ENCODE measurements around the gene OR9Q2.
"Not testable (repeated sequence)": the region's sequence is repeated elsewhere in the genome, so short reads cannot be mapped to it uniquely, and the experiment has no call there.

The OR9Q2 gene

DNA sequence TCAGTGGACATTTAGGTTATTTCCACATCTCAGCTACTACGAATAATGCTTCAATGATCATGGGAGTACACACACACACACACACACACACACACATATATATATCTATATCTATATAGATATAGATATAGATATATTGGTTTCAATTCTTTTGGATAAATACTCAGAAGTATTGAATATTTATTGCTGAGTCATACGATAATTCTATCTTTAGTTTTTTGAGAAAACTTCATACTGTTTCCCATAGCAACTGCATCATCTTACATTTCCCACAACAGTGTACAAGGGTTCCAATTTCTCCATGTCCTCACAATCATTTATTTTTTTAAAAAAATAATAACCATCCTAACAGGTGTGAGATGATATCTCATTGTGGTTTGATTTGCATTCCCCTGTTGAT lies 7.1 kb downstream of the OR9Q2 start:
- Histone ChIP-seq H3K4me3 (IDR thresholded peaks at IDR 0.05; ENCODE audit: insufficient read depth, low read depth, low read length) (no peak overlapping the region), H3K27ac (no peak overlapping the region), H3K79me2 (ENCODE audit: insufficient read depth, low read depth) (no peaks in the 10 kb centered on the region), H2AFZ (ENCODE audit: low read depth) (no peak overlapping the region), H3K27me3 (ENCODE audit: insufficient read depth, low read depth) (no peaks in the 10 kb centered on the region), H3K4me2 (no peak overlapping the region), H4K20me1 (ENCODE audit: insufficient read depth) (no peaks in the 10 kb centered on the region), H3K4me1 (ENCODE audit: low read depth, poor library complexity, severe bottlenecking) (no peaks in the 10 kb centered on the region), H3K9ac (no peak overlapping the region), H3K36me3 (ENCODE audit: insufficient read depth) (no peaks in the 10 kb centered on the region)
- TF ChIP-seq, protein P1, sequence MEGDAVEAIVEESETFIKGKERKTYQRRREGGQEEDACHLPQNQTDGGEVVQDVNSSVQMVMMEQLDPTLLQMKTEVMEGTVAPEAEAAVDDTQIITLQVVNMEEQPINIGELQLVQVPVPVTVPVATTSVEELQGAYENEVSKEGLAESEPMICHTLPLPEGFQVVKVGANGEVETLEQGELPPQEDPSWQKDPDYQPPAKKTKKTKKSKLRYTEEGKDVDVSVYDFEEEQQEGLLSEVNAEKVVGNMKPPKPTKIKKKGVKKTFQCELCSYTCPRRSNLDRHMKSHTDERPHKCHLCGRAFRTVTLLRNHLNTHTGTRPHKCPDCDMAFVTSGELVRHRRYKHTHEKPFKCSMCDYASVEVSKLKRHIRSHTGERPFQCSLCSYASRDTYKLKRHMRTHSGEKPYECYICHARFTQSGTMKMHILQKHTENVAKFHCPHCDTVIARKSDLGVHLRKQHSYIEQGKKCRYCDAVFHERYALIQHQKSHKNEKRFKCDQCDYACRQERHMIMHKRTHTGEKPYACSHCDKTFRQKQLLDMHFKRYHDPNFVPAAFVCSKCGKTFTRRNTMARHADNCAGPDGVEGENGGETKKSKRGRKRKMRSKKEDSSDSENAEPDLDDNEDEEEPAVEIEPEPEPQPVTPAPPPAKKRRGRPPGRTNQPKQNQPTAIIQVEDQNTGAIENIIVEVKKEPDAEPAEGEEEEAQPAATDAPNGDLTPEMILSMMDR (conservative IDR thresholded peaks at IDR 0.05; ENCODE audit: low read depth, low read length), result no peak

- no peaks in the 10 kb centered on the region for H3K36me3 ChIP-seq (ENCODE audit: insufficient read depth)
- no peak overlapping the region for H3K4me2 ChIP-seq
- H3K27me3 ChIP-seq (ENCODE audit: insufficient read depth, low read depth), result no peaks in the 10 kb centered on the region
- H3K27ac ChIP-seq, result no peak overlapping the region
- no peak overlapping the region for H3K9ac ChIP-seq
- H4K20me1 ChIP-seq (ENCODE audit: insufficient read depth), result no peaks in the 10 kb centered on the region
- TF ChIP-seq, protein P1 (conservative IDR thresholded peaks at IDR 0.05; ENCODE audit: low read depth, low read length), result no peak
- no peak overlapping the region for H3K4me3 ChIP-seq (IDR thresholded peaks at IDR 0.05; ENCODE audit: insufficient read depth, low read depth, low read length)
- H3K4me1 ChIP-seq (ENCODE audit: low read depth, poor library complexity, severe bottlenecking), result no peaks in the 10 kb centered on the region
- no peak overlapping the region for H2AFZ ChIP-seq (ENCODE audit: low read depth)
- no peaks in the 10 kb centered on the region for H3K79me2 ChIP-seq (ENCODE audit: insufficient read depth, low read depth)
Measured at GRCh38 chr11:58199271-58199670, 10.4 kb downstream of the OR9Q2 start.

DNA sequence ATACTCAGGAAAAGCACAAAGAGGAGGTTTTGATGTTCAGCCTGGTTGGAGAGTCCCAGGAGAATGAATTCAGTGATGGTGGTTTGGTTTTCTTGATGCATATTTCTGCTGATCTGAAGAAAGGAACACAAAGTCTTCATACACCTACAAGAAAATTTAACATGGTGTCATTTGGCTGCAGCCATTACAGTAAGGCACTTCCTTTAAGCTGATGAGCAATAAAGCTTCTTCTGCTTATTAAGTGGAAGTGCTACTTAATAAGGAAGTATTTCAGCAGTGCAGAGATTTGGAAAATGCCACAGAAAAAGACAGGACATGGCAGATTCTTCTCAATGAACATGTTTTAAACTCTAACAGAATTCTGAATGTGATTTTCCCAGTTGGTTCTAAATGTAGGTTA lies 15.2 kb downstream of the OR9Q2 start, which contains the start of gene OR1S2:
Gene OR1S2 (minus strand): TSS at position 101 of the 400 bp plus-strand sequence. CDS start 0 bp downstream, at position 101.
- no peak within 1 kb of the TSS for H3K4me3 ChIP-seq (IDR thresholded peaks at IDR 0.05; ENCODE audit: insufficient read depth, low read depth, low read length)
- no peak within 1 kb of the TSS for H2AFZ ChIP-seq (ENCODE audit: low read depth)
- TF ChIP-seq, protein P1 (conservative IDR thresholded peaks at IDR 0.05; ENCODE audit: low read depth, low read length), result no peak
- no peak within 1 kb of the TSS for H3K9ac ChIP-seq
- H3K4me2 ChIP-seq, result no peak within 1 kb of the TSS
- H4K20me1 ChIP-seq (ENCODE audit: insufficient read depth), result no peaks in the 10 kb centered on the region
- H3K79me2 ChIP-seq (ENCODE audit: insufficient read depth, low read depth), result no peaks in the 10 kb centered on the region
- H3K27ac ChIP-seq, result no peak within 1 kb of the TSS
- H3K36me3 ChIP-seq (ENCODE audit: insufficient read depth), result no peaks in the 10 kb centered on the region; the same call in 1 of the 2 replicates
- no peaks in the 10 kb centered on the region for H3K27me3 ChIP-seq (ENCODE audit: insufficient read depth, low read depth)
- H3K4me1 ChIP-seq (ENCODE audit: low read depth, poor library complexity, severe bottlenecking), result no peaks in the 10 kb centered on the region

DNA sequence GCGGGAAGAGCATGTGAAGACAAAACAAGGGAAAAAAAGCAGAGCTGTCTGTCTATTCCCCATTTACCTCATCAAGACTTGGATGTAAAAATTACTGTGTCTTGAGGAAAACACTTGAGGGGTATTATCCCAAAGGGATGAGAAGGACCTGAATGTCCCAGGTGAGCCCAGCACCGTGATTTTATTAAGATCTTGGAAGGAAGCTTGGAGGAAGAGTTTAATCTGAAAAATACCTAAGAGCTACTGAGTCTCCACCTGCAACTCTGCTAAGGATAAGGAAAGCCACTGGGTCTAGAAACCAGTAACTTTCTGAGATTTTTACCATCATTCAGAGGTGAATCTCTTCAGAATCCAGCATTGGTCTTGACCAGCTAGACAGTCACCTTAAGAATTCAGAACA lies 23.6 kb downstream of the OR9Q2 start, which contains the start of gene OR1S1:
Gene OR1S1 (plus strand): TSS at position 301 of the 400 bp plus-strand sequence.
- H3K27ac ChIP-seq; H3K9ac ChIP-seq; H3K4me1 ChIP-seq (ENCODE audit: low read depth, poor library complexity, severe bottlenecking); H3K4me3 ChIP-seq (IDR thresholded peaks at IDR 0.05; ENCODE audit: insufficient read depth, low read depth, low read length); H3K27me3 ChIP-seq (ENCODE audit: insufficient read depth, low read depth); H3K79me2 ChIP-seq (ENCODE audit: insufficient read depth, low read depth); H3K4me2 ChIP-seq; H4K20me1 ChIP-seq (ENCODE audit: insufficient read depth); H3K36me3 ChIP-seq (ENCODE audit: insufficient read depth); H2AFZ ChIP-seq (ENCODE audit: low read depth): not testable (repeated sequence)

- no peaks in the 10 kb centered on the region for H3K27me3 ChIP-seq (ENCODE audit: insufficient read depth, low read depth)
- no peaks in the 10 kb centered on the region for H3K79me2 ChIP-seq (ENCODE audit: insufficient read depth, low read depth)
- H3K9ac ChIP-seq, result no peak overlapping the region
- no peaks in the 10 kb centered on the region for H4K20me1 ChIP-seq (ENCODE audit: insufficient read depth)
- TF ChIP-seq, protein P1 (conservative IDR thresholded peaks at IDR 0.05; ENCODE audit: low read depth, low read length), result no peak
- H3K4me2 ChIP-seq, result no peak overlapping the region
- H3K27ac ChIP-seq, result no peak overlapping the region
- H3K36me3 ChIP-seq (ENCODE audit: insufficient read depth), result no peaks in the 10 kb centered on the region
- no peak overlapping the region for H3K4me3 ChIP-seq (IDR thresholded peaks at IDR 0.05; ENCODE audit: insufficient read depth, low read depth, low read length)
- H3K4me1 ChIP-seq (ENCODE audit: low read depth, poor library complexity, severe bottlenecking), result no peaks in the 10 kb centered on the region
- H2AFZ ChIP-seq (ENCODE audit: low read depth), result no peak overlapping the region
Measured at GRCh38 chr11:58216476-58216875, 27.6 kb downstream of the OR9Q2 start.
